Neuron (in vitro differentiated cells): Measurements from ENCODE around the gene CTDSP1.

ENCODE experiments used
- H2AFZ ChIP-seq: one replicate; pipeline ENCODE4 v1.6.1; 2013; ENCODE audit warnings: low read depth, mild to moderate bottlenecking, inconsistent platforms, low read length, moderate library complexity
- H3K27me3 ChIP-seq: one replicate; pipeline ENCODE4 v1.6.1; 2013; ENCODE audit warnings: low read length; ENCODE audit not compliant: insufficient read depth
- H3K36me3 ChIP-seq: one replicate; pipeline ENCODE4 v1.6.1; 2013; ENCODE audit warnings: low read length; ENCODE audit not compliant: insufficient read depth
- H3K4me1 ChIP-seq: one replicate; pipeline ENCODE4 v1.6.1; 2013; ENCODE audit warnings: low read length; ENCODE audit not compliant: insufficient read depth
- H3K4me3 ChIP-seq: 2 replicates; pipeline ENCODE4 v1.5.1; 2013; ENCODE audit warnings: mild to moderate bottlenecking, low read length, moderate library complexity
- H3K9me3 ChIP-seq: one replicate; pipeline ENCODE4 v1.6.1; 2013; ENCODE audit warnings: low read length

CTDSP1 gene, protein sequence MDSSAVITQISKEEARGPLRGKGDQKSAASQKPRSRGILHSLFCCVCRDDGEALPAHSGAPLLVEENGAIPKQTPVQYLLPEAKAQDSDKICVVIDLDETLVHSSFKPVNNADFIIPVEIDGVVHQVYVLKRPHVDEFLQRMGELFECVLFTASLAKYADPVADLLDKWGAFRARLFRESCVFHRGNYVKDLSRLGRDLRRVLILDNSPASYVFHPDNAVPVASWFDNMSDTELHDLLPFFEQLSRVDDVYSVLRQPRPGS

DNA sequence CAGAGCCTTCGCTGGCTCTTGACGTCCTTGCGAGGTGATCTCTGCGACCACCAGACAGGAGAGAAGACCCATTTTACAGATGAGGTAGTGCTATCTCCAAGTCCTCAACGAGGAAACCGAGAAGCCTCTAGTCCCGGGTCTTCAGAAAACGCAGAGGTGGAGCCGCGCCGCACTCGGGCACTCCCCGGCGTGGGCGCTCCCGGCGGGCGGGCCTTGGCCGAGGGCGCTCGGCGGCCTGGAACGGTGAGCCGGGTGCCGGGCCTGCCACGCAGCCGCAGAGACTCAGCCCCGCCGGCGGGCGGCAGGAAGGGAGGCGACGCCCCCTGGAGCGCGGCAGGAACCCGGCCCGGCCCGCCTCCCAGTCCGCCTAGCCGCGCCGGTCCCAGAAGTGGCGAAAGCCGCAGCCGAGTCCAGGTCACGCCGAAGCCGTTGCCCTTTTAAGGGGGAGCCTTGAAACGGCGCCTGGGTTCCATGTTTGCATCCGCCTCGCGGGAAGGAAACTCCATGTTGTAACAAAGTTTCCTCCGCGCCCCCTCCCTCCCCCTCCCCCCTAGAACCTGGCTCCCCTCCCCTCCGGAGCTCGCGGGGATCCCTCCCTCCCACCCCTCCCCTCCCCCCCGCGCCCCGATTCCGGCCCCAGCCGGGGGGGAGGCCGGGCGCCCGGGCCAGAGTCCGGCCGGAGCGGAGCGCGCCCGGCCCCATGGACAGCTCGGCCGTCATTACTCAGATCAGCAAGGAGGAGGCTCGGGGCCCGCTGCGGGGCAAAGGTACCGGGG is at the start of gene CTDSP1:
Gene CTDSP1 (plus strand): TSS at position 478 of the 776 bp plus-strand sequence. CDS start 223 bp downstream, at position 701.
- H3K36me3 ChIP-seq, result peaks cover 23% of the 10 kb centered on the region
- H3K9me3 ChIP-seq, result no peaks in the 10 kb centered on the region
- H3K4me1 ChIP-seq, result peaks cover 23% of the 10 kb centered on the region
- peaks cover 27% of the 10 kb centered on the region for H3K27me3 ChIP-seq
- H2AFZ ChIP-seq, result peak within 1 kb of the TSS; percentile 21
- peak within 1 kb of the TSS; percentile 88 for H3K4me3 ChIP-seq

DNA sequence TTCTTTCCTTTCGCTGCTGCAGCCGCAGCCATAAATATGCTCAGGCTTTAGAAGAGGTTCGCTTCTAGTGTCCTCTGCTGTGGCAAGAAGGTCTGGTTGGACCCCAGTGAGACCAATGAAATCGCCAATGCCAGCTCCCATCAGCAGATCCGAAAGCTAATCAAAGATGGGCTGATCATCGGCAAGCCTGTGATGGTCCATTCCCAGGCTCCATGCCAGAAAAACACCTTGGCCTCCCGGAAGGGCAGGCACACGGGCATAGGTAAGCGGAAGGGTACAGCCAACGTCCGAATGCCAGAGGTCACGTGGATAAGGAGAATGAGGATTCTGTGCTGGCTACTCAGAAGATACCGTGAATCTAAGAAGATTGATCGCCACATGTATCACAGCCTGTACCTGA is 45.6 kb upstream of the CTDSP1 start:
- Histone ChIP-seq H3K4me1 (peaks cover 7% of the 10 kb centered on the region), H3K27me3 (no peaks in the 10 kb centered on the region), H3K9me3 (no peaks in the 10 kb centered on the region), H3K4me3 (no peak overlapping the region), H3K36me3 (no peaks in the 10 kb centered on the region), H2AFZ (no peak overlapping the region)

DNA sequence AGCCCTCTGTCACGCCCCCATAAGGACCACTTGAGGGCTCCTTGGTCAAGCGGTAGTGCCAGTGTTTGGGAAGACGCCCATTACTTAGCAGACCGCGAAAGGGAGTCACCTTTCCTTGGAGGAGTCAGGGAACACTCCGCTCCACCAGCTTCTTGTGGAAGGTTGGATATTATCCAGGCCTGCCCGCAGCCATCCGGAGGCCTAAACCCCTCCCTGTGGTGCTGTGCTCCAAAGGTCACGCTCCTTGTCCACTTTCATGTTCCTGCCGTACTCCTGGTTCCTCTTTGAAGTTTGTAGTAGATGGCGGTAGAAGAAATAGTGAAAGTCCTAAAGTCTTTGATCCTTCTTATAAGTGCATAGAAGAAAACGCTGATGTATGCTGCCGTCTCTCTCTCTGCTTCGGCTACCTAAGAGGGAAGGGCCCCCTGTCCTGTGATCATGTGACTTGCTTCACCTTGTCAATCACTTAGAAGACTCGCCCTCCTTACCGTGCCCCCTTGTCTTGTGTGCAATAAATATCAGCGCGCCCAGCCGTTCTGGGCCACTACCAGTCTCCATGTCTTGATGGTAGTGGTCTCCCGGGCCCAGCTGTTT is 44.7 kb upstream of the CTDSP1 start:
- Histone ChIP-seq H3K27me3 (no peaks in the 10 kb centered on the region), H2AFZ (no peak overlapping the region), H3K36me3 (no peaks in the 10 kb centered on the region)

DNA sequence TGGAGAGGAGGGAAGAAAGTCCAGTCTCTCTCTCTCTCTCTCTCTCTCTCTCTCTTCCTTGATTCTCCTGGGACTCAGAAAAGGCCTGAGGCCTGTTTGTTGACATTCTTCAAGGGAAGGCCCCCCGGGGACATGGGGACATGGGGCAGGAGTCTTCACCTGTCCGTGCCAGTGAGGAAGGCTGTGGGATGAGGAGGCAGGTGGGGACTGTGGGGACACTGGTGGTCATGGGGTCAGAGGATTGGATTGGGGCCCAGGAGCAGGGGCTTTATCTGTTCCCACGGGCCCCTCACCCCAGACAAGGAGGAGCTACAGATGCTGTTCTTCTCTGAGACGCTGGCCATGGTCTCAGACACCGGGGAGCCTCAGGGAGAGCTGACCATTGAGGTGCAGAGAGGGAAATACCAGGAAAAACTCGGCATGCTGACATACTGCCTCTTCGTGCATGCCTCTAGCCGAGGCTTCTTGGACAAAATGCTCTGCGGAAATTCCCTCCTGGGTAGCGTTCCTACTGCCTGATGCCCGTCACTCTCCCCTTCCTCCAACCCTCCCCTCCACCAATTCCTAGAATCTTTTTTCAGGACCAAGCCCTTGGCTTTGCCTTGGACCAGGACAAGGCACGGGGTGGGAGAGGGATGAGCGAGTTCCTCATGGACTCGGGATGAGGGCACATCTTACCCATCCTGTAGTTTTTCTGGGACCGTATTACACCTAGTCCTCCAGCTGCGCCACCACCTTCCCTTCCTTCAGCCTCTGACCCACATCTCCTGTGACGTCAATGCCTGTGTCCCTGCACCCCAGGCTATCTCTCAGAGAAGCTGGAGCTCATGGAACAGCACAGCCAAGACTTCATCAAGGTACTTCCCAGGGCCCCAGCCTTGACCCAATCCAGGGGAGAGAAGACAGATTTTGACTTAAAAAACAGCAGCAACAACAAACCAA is 42.2 kb upstream of the CTDSP1 start:
- no peaks in the 10 kb centered on the region for H3K36me3 ChIP-seq
- H3K4me3 ChIP-seq, result peak overlapping the region; percentile 45
- H3K9me3 ChIP-seq, result no peaks in the 10 kb centered on the region
- H3K4me1 ChIP-seq, result peaks cover 7% of the 10 kb centered on the region
- peak overlapping the region; percentile 1 for H2AFZ ChIP-seq
- no peaks in the 10 kb centered on the region for H3K27me3 ChIP-seq

More for the DNA sequence above, 44.7 kb upstream of the CTDSP1 start:
- Histone ChIP-seq H3K9me3 (no peaks in the 10 kb centered on the region), H3K4me1 (peaks cover 7% of the 10 kb centered on the region), H3K4me3 (no peak overlapping the region)

DNA sequence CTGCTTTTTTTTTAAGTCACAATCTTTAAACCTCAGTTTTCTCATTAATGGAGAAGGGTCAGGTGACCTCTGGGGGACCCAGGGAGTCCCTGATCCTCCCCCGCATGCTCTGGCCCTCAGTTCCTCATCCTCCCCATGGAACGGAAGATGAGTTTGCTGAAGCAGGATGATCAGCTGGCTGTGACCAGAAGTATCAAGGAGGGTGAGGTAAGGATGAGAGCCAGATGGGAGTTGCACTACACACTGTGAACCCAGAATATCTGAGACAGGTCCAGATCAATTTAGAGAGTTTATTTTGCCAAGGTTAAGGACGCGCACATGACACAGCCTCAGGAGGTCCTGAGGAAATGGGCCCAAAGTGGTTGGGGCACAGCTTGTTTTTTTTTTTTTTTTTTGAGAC is 39.2 kb upstream of the CTDSP1 start:
- no peaks in the 10 kb centered on the region for H3K9me3 ChIP-seq
- H3K27me3 ChIP-seq, result no peaks in the 10 kb centered on the region
- no peak overlapping the region for H3K4me3 ChIP-seq
- no peak overlapping the region for H2AFZ ChIP-seq
- H3K36me3 ChIP-seq, result no peaks in the 10 kb centered on the region
- H3K4me1 ChIP-seq, result peaks cover 7% of the 10 kb centered on the region

DNA sequence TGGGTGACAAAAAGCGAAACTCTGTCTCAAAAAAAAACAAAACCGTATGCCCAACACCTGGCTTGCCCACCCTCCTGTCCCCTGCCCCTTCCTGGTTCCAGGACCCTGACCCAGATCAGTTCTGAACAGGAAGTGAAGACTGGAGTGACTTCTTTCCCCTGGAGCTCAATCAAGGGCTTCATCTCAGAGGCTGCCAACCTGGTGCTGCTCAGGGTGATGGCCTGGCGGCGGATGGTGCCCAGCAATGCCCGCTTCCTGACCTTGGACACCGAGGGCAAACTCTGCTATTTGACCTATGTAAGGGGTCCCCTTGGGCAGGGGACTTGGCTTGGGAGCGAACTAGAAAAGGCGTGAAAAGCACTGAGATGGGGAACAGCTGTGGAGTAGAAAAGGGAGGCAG is 37.1 kb upstream of the CTDSP1 start:
- H3K4me1 ChIP-seq, result no peaks in the 10 kb centered on the region
- H3K9me3 ChIP-seq, result peaks cover 8% of the 10 kb centered on the region
- no peak overlapping the region for H2AFZ ChIP-seq
- H3K36me3 ChIP-seq, result no peaks in the 10 kb centered on the region
- H3K27me3 ChIP-seq, result peaks cover 13% of the 10 kb centered on the region
- H3K4me3 ChIP-seq, result no peak overlapping the region

DNA sequence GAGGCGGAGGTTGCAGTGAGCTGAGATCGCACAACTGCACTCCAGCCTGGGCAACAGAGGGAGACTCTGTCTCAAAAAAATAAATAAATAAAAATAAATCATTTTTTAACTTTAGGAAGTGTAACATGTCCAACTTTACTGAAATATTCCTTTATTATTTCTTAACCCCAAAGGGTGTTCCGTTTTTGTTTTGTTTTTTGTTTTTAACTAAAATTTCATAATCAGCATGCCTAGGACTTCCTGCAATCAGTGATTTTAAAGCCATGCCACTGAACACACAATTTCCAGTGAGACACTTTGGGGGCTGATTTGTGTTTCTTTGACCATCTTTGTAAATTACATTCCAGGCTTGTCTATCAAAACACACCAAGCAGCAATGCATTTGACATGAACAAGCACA is 35.9 kb upstream of the CTDSP1 start:
- H3K4me1 ChIP-seq, result no peaks in the 10 kb centered on the region
- H3K36me3 ChIP-seq, result no peaks in the 10 kb centered on the region
- H3K9me3 ChIP-seq, result peaks cover 9% of the 10 kb centered on the region

DNA sequence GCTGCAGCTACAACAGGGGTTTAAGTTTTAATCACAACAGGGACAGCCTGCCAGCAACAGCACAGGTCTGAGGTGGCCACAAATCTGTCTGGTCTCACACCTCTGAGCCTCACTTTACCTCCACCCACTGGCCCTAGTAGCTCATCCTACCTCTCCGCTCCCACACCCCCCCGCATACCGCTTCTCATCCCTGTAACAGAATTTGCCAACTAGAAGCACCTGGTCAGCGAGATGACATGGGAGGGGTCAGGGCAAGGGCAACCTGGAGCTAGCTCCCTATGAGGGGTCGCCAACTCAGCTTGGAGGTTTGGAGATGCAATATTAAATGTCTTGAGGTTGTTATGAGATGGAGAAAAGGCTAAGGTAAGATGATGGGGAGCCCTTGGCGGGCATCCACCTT is 35.5 kb upstream of the CTDSP1 start:
- Histone ChIP-seq H2AFZ (no peak overlapping the region), H3K36me3 (no peaks in the 10 kb centered on the region), H3K27me3 (peaks cover 22% of the 10 kb centered on the region), H3K4me3 (no peak overlapping the region), H3K4me1 (no peaks in the 10 kb centered on the region), H3K9me3 (peaks cover 9% of the 10 kb centered on the region)

More for the DNA sequence above, 35.9 kb upstream of the CTDSP1 start:
- H3K4me3 ChIP-seq, result no peak overlapping the region
- H2AFZ ChIP-seq, result no peak overlapping the region
- peaks cover 19% of the 10 kb centered on the region for H3K27me3 ChIP-seq

DNA sequence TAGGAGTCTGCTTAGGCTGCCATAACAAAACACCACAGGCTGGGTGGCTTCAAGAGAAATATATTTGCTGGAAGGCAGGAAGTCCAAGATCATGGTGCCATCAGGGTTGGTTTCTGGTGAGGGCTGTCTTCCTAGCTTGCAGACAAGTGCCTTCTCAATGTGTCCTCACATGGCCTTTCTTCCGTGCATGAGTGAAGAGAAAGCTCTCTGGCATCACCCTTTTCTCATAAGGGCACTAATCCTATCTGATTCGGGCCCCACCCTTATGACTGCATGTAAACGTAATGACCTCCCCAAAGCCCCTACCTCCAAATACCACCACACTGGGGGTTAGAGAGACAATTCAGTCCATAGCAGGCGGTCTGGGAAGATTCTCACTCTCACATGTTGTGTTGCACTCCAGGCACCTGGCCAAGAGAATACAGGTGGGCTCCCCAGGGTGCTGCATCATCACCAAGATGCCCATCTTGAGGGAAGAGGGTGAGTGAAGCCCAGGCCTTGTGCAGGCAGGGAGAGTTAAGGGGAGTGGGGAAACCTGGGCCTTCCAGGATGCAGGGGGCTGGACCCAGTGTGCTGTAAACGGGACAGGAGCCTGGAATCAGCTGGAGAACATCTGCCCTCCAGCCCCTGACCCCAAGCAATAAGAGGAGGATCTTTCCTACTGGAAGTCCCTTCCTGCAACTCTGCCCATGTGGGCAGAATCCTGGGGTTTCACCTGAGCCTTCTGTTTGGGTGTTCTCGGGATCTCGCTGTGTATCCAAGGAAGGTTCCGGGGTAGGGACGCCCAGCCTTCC is 32.9 kb upstream of the CTDSP1 start:
- Histone ChIP-seq H3K27me3 (peaks cover 29% of the 10 kb centered on the region), H3K9me3 (peaks cover 9% of the 10 kb centered on the region), H3K4me3 (no peak overlapping the region), H3K36me3 (no peaks in the 10 kb centered on the region), H3K4me1 (no peaks in the 10 kb centered on the region), H2AFZ (no peak overlapping the region)

DNA sequence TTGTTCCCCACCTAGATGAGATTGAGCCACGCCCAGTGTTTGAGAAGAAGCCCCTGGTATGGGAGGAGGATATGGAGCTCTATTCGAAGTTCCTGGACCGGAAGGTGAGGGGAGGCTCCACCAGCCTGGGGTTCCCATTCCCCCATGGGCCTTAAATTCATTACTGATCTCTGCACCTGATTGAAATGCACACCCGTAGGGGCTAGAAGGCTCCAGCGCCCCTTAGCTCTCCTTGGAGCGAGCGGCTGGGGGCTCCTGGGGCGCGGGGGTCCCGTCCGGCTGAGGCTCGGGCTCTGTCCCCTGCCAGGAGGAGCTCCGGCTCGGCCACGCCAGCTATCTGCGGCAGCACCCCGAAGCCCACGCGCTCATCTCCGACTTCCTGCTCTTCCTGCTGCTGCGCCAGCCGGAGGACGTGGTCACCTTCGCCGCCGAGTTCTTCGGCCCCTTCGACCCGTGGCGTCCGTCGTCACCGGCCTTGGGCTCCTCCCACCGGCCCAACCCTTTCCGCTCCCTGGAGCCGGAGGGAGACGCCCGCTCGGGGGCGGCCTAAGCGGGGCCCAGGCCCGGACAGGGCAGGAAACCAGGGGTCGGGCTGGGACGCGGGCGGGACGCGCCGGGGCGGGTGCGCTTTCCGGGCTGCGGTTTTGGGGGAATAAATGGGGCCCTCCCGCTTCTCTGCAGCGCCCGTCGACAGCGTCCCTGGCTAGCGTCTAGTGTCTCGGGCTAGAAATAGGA is 32.1 kb upstream of the CTDSP1 start:
- peaks cover 9% of the 10 kb centered on the region for H3K9me3 ChIP-seq
- no peaks in the 10 kb centered on the region for H3K36me3 ChIP-seq
- no peak overlapping the region for H2AFZ ChIP-seq
- no peaks in the 10 kb centered on the region for H3K4me1 ChIP-seq
- H3K27me3 ChIP-seq, result peaks cover 32% of the 10 kb centered on the region
- no peak overlapping the region for H3K4me3 ChIP-seq

DNA sequence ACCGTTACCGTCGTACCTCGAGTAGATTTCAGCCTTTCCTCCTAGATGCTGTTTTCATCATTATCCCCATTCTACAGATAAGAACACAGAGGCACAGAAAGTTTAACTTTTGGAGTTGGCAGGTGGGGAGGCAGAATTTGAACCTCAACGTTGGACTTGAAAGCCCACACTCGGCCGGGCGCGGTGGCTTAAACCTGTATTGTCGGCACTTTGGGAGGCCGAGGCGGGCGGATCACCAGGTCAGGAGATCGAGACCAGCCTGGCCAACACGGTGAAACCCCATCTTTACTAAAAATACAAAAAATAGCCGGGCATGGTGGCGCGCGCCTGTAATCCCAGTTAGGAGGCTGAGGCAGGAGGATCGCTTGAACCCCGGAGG is 31.5 kb upstream of the CTDSP1 start:
- peaks cover 9% of the 10 kb centered on the region for H3K9me3 ChIP-seq
- H2AFZ ChIP-seq, result no peak overlapping the region
- peaks cover 32% of the 10 kb centered on the region for H3K27me3 ChIP-seq
- H3K36me3 ChIP-seq, result no peaks in the 10 kb centered on the region
- no peaks in the 10 kb centered on the region for H3K4me1 ChIP-seq
- no peak overlapping the region for H3K4me3 ChIP-seq
